GM19240 (cell line): Measurements from ENCODE around the gene DENND1A.

ENCODE experiments used
- DNase-seq: peaks from one replicate; pipeline ENCODE4 v3.0.0; 2011; ENCODE audit warnings: low spot score; ENCODE audit not compliant: insufficient read length

Gene DENND1A

GRCh38 chr9:123360161-123361085, 569.5 kb downstream of the DENND1A start:
- DNase-seq = no peak

GRCh38 chr9:123359546-123359945, 570.4 kb downstream of the DENND1A start:
- DNase-seq = no peak

- DNase-seq = no peak
These were observed 570.8 kb downstream of the DENND1A start for GRCh38 chr9:123359106-123359505.

GRCh38 chr9:123358181-123358905, 571.6 kb downstream of the DENND1A start:
- DNase-seq = no peak

GRCh38 chr9:123357743-123358059, 572.2 kb downstream of the DENND1A start:
- DNase-seq = no peak

- no peak for DNase-seq
These were observed 572.8 kb downstream of the DENND1A start for GRCh38 chr9:123356851-123357742.

GRCh38 chr9:123355761-123356431, 574.0 kb downstream of the DENND1A start, which contains the start of gene CRB2:
CRB2 (plus strand) TSS chr9:123356197; CDS start chr9:123356261, 64 bp downstream.
- no peak for DNase-seq

GRCh38 chr9:123354806-123355508, 575.0 kb downstream of the DENND1A start:
- no peak for DNase-seq

GRCh38 chr9:123353984-123354591, 575.8 kb downstream of the DENND1A start:
- peak; percentile 73 for DNase-seq

GRCh38 chr9:123353041-123353440, 576.9 kb downstream of the DENND1A start:
- peak; percentile 0 for DNase-seq

GRCh38 chr9:123350590-123351310, 579.2 kb downstream of the DENND1A start:
- DNase-seq = no peak

- DNase-seq = peak; percentile 95
These were observed 580.0 kb downstream of the DENND1A start for GRCh38 chr9:123349691-123350480.

- no peak for DNase-seq
These were observed 580.9 kb downstream of the DENND1A start for GRCh38 chr9:123349033-123349432.

- no peak for DNase-seq
These were observed 581.5 kb downstream of the DENND1A start for GRCh38 chr9:123348317-123348992.

GRCh38 chr9:123347289-123348060, 582.5 kb downstream of the DENND1A start:
- no peak for DNase-seq

GRCh38 chr9:123346826-123347225, 583.1 kb downstream of the DENND1A start:
- DNase-seq = no peak

- no peak for DNase-seq
These were observed 583.9 kb downstream of the DENND1A start for GRCh38 chr9:123346026-123346425.
